ENCODE data around the gene CDYL2. TPM values are rescaled to one million over a fixed set of nuclear protein-coding genes. Genes with fewer than 3 reads are reported as not detected.

CDYL2 gene
- total RNA-seq, 1 donor from 2014 or later: 4.1 TPM

DNA sequence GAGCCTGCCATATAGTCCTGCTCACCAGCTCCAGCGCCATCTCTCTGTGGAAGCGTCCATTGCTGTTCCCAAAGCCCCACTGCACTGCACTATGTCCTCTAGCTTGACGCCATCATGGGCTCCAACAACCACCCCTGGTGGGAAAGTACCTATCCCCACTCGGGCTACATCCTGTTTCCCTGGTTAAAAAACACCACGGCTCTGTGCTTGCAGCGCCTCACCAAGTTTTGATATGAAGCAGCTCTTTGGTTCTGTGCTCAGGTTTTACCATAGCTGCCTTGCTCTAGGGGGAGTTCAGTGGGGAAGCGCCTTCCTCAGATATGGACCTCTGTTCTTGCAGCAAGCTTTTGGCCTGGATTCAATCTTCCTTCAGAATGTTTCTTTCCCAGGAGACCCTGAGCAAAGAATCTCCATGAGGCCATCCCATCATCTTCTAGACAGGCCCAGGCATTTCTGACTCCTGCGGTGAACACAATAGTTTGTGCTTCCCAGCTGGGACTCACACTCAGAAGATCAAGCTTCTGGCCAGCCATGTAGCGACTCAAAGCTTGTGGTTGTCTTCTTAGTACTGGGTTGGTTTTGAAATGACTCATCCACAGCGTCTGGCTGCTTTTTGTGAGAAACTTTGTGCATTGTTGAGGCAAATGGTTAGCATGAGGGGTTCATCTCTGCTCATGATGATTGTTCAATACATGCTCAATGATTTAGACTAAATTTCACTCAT lies 224.1 kb downstream of the CDYL2 start:
- no peaks in the 10 kb centered on the region for H3K4me1 Mint-ChIP-seq (ENCODE audit: low read depth)
- H3K27me3 Mint-ChIP-seq (ENCODE audit: low read depth): peaks cover 2% of the 10 kb centered on the region
- DNase-seq (ENCODE audit: low spot score): no peak
- TF ChIP-seq, protein P1, sequence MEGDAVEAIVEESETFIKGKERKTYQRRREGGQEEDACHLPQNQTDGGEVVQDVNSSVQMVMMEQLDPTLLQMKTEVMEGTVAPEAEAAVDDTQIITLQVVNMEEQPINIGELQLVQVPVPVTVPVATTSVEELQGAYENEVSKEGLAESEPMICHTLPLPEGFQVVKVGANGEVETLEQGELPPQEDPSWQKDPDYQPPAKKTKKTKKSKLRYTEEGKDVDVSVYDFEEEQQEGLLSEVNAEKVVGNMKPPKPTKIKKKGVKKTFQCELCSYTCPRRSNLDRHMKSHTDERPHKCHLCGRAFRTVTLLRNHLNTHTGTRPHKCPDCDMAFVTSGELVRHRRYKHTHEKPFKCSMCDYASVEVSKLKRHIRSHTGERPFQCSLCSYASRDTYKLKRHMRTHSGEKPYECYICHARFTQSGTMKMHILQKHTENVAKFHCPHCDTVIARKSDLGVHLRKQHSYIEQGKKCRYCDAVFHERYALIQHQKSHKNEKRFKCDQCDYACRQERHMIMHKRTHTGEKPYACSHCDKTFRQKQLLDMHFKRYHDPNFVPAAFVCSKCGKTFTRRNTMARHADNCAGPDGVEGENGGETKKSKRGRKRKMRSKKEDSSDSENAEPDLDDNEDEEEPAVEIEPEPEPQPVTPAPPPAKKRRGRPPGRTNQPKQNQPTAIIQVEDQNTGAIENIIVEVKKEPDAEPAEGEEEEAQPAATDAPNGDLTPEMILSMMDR (IDR thresholded peaks at IDR 0.05): no peak
- peaks cover 13% of the 10 kb centered on the region for H3K9me3 Mint-ChIP-seq (ENCODE audit: low read depth)
- H3K36me3 Mint-ChIP-seq (ENCODE audit: low read depth): no peaks in the 10 kb centered on the region
- no peak overlapping the region for H3K27ac Mint-ChIP-seq (ENCODE audit: unreplicated experiment)
- H3K4me3 Mint-ChIP-seq (ENCODE audit: unreplicated experiment): no peak overlapping the region

- TF ChIP-seq, protein P1 (IDR thresholded peaks at IDR 0.05): no peak
- H3K27me3 Mint-ChIP-seq (ENCODE audit: low read depth): no peaks in the 10 kb centered on the region
These were observed 226.7 kb downstream of the CDYL2 start for GRCh38 chr16:80577485-80578280.

DNA sequence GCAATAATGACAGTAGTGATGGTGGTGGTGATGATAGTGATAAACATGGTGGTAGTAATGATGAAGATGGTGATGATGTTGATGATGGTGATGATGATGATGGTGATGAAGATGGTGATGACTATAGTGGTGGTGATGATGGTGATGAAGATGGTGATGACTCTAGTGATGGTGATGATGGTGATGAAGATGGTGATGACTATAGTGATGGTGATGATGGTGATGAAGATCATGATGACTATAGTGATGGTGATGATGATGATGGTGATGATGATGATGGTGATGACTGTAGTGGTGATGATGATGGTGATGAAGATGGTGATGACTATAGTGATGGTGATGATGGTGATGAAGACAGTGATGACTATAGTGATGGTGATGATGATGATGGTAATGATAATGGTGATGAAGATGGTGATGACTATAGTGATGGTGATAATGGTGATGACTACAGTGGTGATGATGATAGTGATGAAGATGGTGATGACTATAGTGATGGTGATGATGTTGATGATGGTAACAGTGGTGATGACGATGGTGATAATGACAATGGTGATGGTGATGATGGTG lies 228.0 kb downstream of the CDYL2 start:
- no peaks in the 10 kb centered on the region for H3K27me3 Mint-ChIP-seq (ENCODE audit: low read depth)
- H3K4me1 Mint-ChIP-seq (ENCODE audit: low read depth): no peaks in the 10 kb centered on the region
- DNase-seq (ENCODE audit: low spot score): no peak
- H3K4me3 Mint-ChIP-seq (ENCODE audit: unreplicated experiment): no peak overlapping the region
- H3K9me3 Mint-ChIP-seq (ENCODE audit: low read depth): peaks cover 8% of the 10 kb centered on the region
- H3K36me3 Mint-ChIP-seq (ENCODE audit: low read depth): peaks cover under 1% of the 10 kb centered on the region
- TF ChIP-seq, protein P1 (IDR thresholded peaks at IDR 0.05): no peak
- no peak overlapping the region for H3K27ac Mint-ChIP-seq (ENCODE audit: unreplicated experiment)

More at GRCh38 chr16:80577485-80578280, 226.7 kb downstream of the CDYL2 start:
- DNase-seq (ENCODE audit: low spot score): no peak
- peaks cover 4% of the 10 kb centered on the region for H3K9me3 Mint-ChIP-seq (ENCODE audit: low read depth)
- no peak overlapping the region for H3K4me3 Mint-ChIP-seq (ENCODE audit: unreplicated experiment)
- H3K4me1 Mint-ChIP-seq (ENCODE audit: low read depth): no peaks in the 10 kb centered on the region
- no peaks in the 10 kb centered on the region for H3K36me3 Mint-ChIP-seq (ENCODE audit: low read depth)
- H3K27ac Mint-ChIP-seq (ENCODE audit: unreplicated experiment): no peak overlapping the region

DNA sequence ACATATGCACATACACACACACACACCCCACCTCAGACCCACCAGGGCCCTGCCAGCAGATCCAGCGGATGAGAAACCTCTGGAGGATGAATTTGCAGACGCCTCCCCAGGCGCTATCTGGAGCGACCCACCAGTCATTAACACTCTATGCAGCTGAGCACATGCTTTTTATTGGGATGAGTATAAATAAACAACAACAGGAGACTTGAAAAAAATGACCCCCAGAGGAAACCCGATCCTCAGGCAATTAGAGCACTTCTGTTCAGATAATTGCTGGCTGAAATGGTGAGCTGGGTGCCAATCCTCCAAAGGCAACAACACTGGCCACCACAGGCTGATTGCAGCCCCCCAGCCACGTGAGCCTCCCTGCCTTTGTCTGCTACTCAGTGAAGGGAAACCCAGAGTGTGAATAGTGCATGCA lies 230.7 kb downstream of the CDYL2 start:
- peaks cover 1% of the 10 kb centered on the region for H3K36me3 Mint-ChIP-seq (ENCODE audit: low read depth)
- H3K4me1 Mint-ChIP-seq (ENCODE audit: low read depth): no peaks in the 10 kb centered on the region
- H3K27me3 Mint-ChIP-seq (ENCODE audit: low read depth): no peaks in the 10 kb centered on the region
- no peak for DNase-seq (ENCODE audit: low spot score)
- TF ChIP-seq, protein P1 (IDR thresholded peaks at IDR 0.05): no peak
- H3K4me3 Mint-ChIP-seq (ENCODE audit: unreplicated experiment): no peak overlapping the region
- peaks cover 8% of the 10 kb centered on the region for H3K9me3 Mint-ChIP-seq (ENCODE audit: low read depth)
- H3K27ac Mint-ChIP-seq (ENCODE audit: unreplicated experiment): no peak overlapping the region

GRCh38 chr16:80570106-80570478 lies 234.3 kb downstream of the CDYL2 start:
- H3K27ac Mint-ChIP-seq (ENCODE audit: unreplicated experiment): no peak overlapping the region
- TF ChIP-seq, protein P1 (IDR thresholded peaks at IDR 0.05): no peak
- peaks cover 13% of the 10 kb centered on the region for H3K9me3 Mint-ChIP-seq (ENCODE audit: low read depth)
- no peak for DNase-seq (ENCODE audit: low spot score)
- H3K27me3 Mint-ChIP-seq (ENCODE audit: low read depth): no peaks in the 10 kb centered on the region
- H3K4me1 Mint-ChIP-seq (ENCODE audit: low read depth): no peaks in the 10 kb centered on the region
- H3K4me3 Mint-ChIP-seq (ENCODE audit: unreplicated experiment): no peak overlapping the region
- peaks cover 1% of the 10 kb centered on the region for H3K36me3 Mint-ChIP-seq (ENCODE audit: low read depth)

All from chondrocyte (in vitro differentiated cells).